ENCODE results near the gene ASPM. TPM values are rescaled to one million over a fixed set of nuclear protein-coding genes. Genes with fewer than 3 reads are reported as not detected.

ASPM gene
- total and polyA plus RNA-seq, 2 donors (not counting 1 experiment from before 2014, with no cell fraction given): 4.4 to 9.7 TPM

DNA sequence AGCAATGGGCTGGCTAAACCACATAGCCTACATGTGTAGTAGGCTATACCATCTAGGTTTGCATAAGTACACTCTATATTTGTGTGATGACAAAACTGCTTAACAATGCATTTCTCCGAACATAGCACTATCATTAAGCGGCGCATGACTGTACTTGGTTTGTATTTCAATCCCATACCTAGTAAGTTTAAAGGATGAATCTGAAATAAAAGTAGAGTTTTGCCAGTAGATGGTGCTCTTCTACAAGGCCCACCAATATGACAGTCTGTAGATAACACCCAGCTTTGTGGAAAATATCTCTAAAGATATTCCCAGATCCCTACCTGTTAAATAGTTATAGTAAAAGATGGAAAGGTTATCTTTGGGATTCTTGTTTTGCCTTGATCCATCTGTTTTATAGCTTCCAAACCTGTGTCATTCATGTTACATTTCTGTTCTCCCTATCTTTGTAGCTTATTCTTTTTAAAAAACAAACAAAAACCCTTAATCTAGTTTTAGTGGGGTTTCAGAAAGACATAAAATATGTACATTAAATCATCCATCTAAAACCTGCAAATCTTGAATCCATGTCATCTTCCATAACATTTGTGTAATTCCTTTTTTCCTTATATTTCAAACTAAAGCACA is 33.9 kb upstream of the ASPM start:
- Histone ChIP-seq H3K4me3 (replicated peaks in 1 of 4; ENCODE audit: control extremely low read depth in 1 of 4, insufficient read depth in 1 of 4, low read depth in 3 of 4, low read length in 4 of 4) (no peak overlapping the region), H4K20me1 (ENCODE audit: control insufficient read depth, extremely low read depth, insufficient read depth, low read length) (no peaks in the 10 kb centered on the region), H3K79me2 (ENCODE audit: control insufficient read depth, insufficient read depth, low read length) (no peaks in the 10 kb centered on the region), H3K9me3 (ENCODE audit: control insufficient read depth, insufficient read depth, low read depth, low read length) (no peaks in the 10 kb centered on the region), H3K4me1 (ENCODE audit: control insufficient read depth, extremely low read depth, insufficient read depth, low read length) (peaks cover 3% of the 10 kb centered on the region), H3K9ac (ENCODE audit: insufficient read depth, low read length) (no peak overlapping the region), H3K27ac (ENCODE audit: insufficient read depth, low read length) (no peak overlapping the region), H3K27me3 (ENCODE audit: control insufficient read depth, insufficient read depth, low read length) (no peaks in the 10 kb centered on the region), H3K36me3 (ENCODE audit: control insufficient read depth, insufficient read depth, low read length) (peaks cover 1% of the 10 kb centered on the region), H2AFZ (ENCODE audit: low read length) (no peak overlapping the region), H3K4me2 (ENCODE audit: extremely low read depth, insufficient read depth, low read length) (no peak overlapping the region)
- TF ChIP-seq, protein P1, sequence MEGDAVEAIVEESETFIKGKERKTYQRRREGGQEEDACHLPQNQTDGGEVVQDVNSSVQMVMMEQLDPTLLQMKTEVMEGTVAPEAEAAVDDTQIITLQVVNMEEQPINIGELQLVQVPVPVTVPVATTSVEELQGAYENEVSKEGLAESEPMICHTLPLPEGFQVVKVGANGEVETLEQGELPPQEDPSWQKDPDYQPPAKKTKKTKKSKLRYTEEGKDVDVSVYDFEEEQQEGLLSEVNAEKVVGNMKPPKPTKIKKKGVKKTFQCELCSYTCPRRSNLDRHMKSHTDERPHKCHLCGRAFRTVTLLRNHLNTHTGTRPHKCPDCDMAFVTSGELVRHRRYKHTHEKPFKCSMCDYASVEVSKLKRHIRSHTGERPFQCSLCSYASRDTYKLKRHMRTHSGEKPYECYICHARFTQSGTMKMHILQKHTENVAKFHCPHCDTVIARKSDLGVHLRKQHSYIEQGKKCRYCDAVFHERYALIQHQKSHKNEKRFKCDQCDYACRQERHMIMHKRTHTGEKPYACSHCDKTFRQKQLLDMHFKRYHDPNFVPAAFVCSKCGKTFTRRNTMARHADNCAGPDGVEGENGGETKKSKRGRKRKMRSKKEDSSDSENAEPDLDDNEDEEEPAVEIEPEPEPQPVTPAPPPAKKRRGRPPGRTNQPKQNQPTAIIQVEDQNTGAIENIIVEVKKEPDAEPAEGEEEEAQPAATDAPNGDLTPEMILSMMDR (conservative IDR thresholded peaks at IDR 0.05 in 1 of 2, IDR thresholded peaks at IDR 0.05 in 1 of 2; ENCODE audit: low read depth in 1 of 2, low read length in 2 of 2): peak; percentile 61 to 69
- TF ChIP-seq EZH2 (IDR thresholded peaks at IDR 0.05; ENCODE audit: low read length, missing control alignments): no peak
- DNase-seq (ENCODE audit: low read depth in 2 of 2): peak; percentile 71 to 74

DNA sequence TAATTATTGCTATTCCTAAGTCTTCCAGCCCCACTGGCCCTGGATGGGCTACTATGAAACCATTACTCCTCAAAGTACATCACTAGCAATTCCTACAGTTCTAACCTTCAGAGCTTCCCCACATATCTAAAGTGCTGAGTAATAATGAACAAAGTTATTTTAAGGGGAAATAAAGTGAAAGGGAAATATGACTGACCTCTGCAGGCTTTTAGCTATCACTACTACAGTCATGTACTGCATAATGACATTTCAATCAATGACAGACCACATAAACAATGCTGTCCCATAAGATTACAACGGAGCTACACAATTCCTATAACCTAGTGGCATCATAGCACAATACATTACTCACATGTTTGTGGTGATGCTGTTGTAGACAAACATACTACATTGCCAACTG is 32.5 kb upstream of the ASPM start:
- H3K79me2 ChIP-seq (ENCODE audit: control insufficient read depth, insufficient read depth, low read length): no peaks in the 10 kb centered on the region
- no peaks in the 10 kb centered on the region for H3K27me3 ChIP-seq (ENCODE audit: control insufficient read depth, insufficient read depth, low read length)
- H4K20me1 ChIP-seq (ENCODE audit: control insufficient read depth, extremely low read depth, insufficient read depth, low read length): no peaks in the 10 kb centered on the region
- no peaks in the 10 kb centered on the region for H3K9me3 ChIP-seq (ENCODE audit: control insufficient read depth, insufficient read depth, low read depth, low read length)
- peaks cover 1% of the 10 kb centered on the region for H3K36me3 ChIP-seq (ENCODE audit: control insufficient read depth, insufficient read depth, low read length)
- no peak overlapping the region for H3K4me2 ChIP-seq (ENCODE audit: extremely low read depth, insufficient read depth, low read length)
- H3K4me3 ChIP-seq (replicated peaks in 1 of 4; ENCODE audit: control extremely low read depth in 1 of 4, insufficient read depth in 1 of 4, low read depth in 3 of 4, low read length in 4 of 4): no peak overlapping the region
- no peak overlapping the region for H3K27ac ChIP-seq (ENCODE audit: insufficient read depth, low read length)
- H3K9ac ChIP-seq (ENCODE audit: insufficient read depth, low read length): no peak overlapping the region
- no peak overlapping the region for H2AFZ ChIP-seq (ENCODE audit: low read length)
- H3K4me1 ChIP-seq (ENCODE audit: control insufficient read depth, extremely low read depth, insufficient read depth, low read length): peaks cover 9% of the 10 kb centered on the region
- TF ChIP-seq, protein P1 (conservative IDR thresholded peaks at IDR 0.05 in 1 of 2, IDR thresholded peaks at IDR 0.05 in 1 of 2; ENCODE audit: low read depth in 1 of 2, low read length in 2 of 2): peak; percentile 16 to 18
- TF ChIP-seq EZH2 (IDR thresholded peaks at IDR 0.05; ENCODE audit: low read length, missing control alignments): no peak
- peak; percentile 68 to 70 for DNase-seq (ENCODE audit: low read depth in 2 of 2)

DNA sequence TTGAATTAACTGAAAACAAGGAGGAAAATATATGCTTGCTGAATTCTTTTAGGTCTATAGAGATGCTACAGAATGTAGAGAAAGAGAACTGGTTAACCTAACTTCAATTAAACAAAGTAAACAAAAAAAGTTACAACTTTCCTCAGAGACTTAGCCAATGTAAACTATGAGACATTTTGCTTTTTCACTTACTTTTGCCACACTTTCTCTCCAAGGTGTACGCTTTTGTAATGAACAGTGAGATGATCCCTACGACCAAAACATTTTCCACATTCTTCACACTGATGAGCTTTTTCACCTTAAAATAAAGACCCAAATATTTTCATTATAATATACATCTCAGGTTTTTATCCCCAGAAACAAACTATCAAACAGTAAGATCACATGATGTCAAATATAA is 28.3 kb upstream of the ASPM start:
- Histone ChIP-seq H3K4me3 (replicated peaks in 1 of 4; ENCODE audit: control extremely low read depth in 1 of 4, insufficient read depth in 1 of 4, low read depth in 3 of 4, low read length in 4 of 4) (no peak overlapping the region), H3K79me2 (ENCODE audit: control insufficient read depth, insufficient read depth, low read length) (no peaks in the 10 kb centered on the region), H3K9me3 (ENCODE audit: control insufficient read depth, insufficient read depth, low read depth, low read length) (no peaks in the 10 kb centered on the region), H3K27ac (ENCODE audit: insufficient read depth, low read length) (no peak overlapping the region), H3K36me3 (ENCODE audit: control insufficient read depth, insufficient read depth, low read length) (no peaks in the 10 kb centered on the region), H3K4me1 (ENCODE audit: control insufficient read depth, extremely low read depth, insufficient read depth, low read length) (peaks cover 11% of the 10 kb centered on the region), H3K27me3 (ENCODE audit: control insufficient read depth, insufficient read depth, low read length) (no peaks in the 10 kb centered on the region), H3K9ac (ENCODE audit: insufficient read depth, low read length) (no peak overlapping the region), H2AFZ (ENCODE audit: low read length) (no peak overlapping the region), H3K4me2 (ENCODE audit: extremely low read depth, insufficient read depth, low read length) (no peak overlapping the region), H4K20me1 (ENCODE audit: control insufficient read depth, extremely low read depth, insufficient read depth, low read length) (no peaks in the 10 kb centered on the region)
- TF ChIP-seq, protein P1 (conservative IDR thresholded peaks at IDR 0.05 in 1 of 2, IDR thresholded peaks at IDR 0.05 in 1 of 2; ENCODE audit: low read depth in 1 of 2, low read length in 2 of 2): no peak
- no peak for TF ChIP-seq EZH2 (IDR thresholded peaks at IDR 0.05; ENCODE audit: low read length, missing control alignments)
- DNase-seq (ENCODE audit: low read depth in 2 of 2): no peak

Data from fibroblast of lung (primary cell).